Stimulated activated CD8-positive, alpha-beta memory T cell treated with anti-CD3 and anti-CD28 coated beads, Interleukin-2, amount 100 ng/mL, for 48 hours (primary cell): ENCODE results near the gene HLA-DRA.
"Not testable (repeated sequence)": the region's sequence is repeated elsewhere in the genome, so short reads cannot be mapped to it uniquely, and the experiment has no call there.

Source experiments
- DNase-seq, 2 donors: peaks; one replicate each; pipeline ENCODE4 v3.0.0-alpha.2; 2020; ENCODE audit warnings: low read depth in 2 of 2

Gene HLA-DRA

GRCh38 chr6:32431142-32431541, 8.5 kb upstream of the HLA-DRA start:
- no peak for DNase-seq

DNA sequence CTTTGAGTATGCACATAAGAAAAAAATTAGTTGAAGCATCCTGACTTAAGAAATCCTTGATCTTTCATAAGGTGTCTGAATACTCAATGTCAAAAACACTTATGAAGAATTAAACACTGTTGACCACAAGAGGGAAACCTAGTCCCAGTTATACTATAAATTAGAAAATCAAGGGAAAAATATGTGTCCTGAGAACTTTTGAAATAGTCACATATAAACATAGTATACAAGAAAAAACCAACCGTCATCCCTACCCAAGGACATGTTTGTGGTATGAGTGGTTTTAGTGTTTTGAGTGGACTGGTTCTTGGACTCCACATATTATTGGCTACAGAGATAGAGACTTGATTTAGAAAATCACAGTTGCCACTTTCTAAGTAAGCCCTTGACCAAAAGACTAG, 7.6 kb upstream of the HLA-DRA start:
- no peak for DNase-seq

DNA sequence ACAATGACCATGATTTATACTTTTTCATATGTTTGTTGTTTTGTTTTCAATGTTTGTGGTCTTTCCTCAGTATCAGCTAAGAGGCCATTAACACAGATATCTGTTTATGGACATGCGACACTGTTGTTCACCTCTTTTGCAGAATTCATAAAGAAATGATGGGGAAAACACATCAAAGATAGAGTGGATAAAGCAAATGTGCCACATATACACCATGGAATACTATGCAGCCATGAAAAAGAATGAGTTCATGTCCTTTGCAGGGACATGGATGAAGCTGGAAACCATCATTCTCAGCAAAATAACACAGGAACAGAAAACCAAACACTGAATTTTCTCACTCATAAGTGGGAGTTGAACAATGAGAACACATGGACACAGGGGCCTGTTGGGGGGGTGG, 5.7 kb upstream of the HLA-DRA start:
- not testable (repeated sequence) for DNase-seq

DNA sequence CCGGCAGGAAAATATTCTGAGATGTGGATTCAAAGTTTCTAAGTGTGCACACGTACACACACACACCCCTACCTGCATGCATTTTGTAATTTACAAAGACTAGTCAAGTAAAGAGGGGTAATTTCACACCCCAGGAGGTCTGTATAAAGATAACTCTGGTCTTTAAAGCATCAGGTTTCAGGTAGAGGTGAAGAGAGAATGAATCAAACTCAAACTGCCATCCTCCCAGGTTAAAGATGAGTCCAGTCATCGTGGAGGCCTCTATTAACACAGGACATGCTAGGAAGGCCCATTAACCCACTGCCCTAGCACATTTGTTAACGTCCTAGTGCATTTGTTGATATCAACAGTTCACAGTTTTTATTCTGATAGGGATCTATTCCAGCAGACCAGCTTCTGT, 3.5 kb upstream of the HLA-DRA start:
- DNase-seq: no peak

DNA sequence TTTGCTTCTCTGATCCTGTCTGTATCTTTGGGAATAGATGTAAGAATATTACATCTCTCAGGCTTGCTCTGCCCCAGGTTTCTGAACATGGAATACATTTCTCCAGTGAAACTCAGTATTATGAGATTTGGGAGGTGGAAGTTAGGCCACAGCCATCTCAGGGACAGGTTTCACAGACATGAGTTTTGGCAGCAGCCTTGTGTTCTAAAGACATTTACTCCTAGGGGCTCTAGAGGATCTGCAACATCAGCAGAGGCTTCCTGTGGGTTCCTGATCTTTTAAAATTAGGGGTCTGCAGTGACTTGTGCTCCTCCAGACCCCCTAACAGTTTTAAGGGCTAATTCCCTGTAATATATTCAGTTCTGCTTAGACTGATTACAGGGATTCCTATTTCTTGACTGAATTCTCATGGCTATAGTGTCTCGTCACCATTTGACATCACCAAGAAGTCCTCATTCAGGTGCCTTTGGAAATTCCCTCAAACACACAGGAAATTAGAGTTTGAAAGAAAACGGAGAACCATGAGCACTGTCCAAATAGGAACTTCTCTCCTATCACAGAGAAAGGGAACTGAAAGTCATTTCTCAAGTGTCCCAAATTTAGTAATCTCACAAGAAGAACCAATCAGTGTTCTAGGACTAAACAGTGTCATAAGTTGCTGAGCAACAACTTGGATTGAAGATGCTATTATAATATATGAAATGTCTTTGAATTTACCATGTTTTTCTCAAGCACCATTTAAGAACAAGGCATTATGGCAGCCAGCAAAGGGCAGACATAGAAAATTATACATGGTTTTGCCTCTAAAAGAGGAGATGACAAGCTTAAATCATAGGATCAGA, 2.5 kb upstream of the HLA-DRA start:
- no peak for DNase-seq

DNA sequence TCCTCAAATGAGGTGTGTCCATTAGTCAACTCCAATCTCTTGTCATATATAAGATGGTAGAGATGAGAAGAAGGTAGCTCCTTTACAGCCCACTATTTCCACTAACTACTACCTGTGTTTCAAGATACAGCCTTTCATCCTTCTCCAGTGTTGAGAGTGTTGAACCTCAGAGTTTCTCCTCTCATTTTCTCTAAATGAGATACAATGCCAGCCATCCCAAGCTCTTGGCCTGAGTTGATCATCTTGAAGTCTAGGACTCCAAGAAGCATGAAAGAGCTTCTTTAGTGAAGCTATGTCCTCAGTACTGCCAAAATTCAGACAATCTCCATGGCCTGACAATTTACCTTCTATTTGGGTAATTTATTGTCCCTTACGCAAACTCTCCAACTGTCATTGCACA, 548 bp upstream of the HLA-DRA start:
- DNase-seq: no peak

DNA sequence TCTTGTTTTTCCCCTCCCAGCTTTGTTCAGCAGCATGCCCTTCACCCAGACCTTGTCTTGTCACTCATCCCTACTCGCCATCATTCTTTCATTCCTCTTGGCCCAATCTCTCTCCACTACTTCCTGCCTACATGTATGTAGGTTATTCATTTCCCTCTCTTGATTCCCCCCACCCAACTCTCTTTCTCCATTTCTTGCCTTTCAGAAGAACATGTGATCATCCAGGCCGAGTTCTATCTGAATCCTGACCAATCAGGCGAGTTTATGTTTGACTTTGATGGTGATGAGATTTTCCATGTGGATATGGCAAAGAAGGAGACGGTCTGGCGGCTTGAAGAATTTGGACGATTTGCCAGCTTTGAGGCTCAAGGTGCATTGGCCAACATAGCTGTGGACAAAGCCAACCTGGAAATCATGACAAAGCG, 2.6 kb downstream of the HLA-DRA start:
- DNase-seq: no peak

DNA sequence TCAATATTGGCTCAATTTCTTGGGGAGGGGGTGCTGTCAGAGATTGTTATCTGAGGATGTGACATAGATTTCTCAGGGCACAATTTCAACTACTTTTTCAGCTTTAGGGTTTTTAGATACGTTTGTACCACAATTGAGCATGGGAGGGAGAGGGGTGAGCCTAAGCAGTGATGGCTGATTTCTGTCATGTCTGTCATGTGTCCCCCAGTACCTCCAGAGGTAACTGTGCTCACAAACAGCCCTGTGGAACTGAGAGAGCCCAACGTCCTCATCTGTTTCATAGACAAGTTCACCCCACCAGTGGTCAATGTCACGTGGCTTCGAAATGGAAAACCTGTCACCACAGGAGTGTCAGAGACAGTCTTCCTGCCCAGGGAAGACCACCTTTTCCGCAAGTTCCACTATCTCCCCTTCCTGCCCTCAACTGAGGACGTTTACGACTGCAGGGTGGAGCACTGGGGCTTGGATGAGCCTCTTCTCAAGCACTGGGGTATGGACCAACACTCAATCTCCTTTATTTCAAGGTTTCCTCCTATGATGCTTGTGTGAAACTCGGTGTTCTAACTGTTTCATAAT, 3.4 kb downstream of the HLA-DRA start:
- no peak for DNase-seq

GRCh38 chr6:32444433-32444832, 4.7 kb downstream of the HLA-DRA start:
- no peak for DNase-seq

DNA sequence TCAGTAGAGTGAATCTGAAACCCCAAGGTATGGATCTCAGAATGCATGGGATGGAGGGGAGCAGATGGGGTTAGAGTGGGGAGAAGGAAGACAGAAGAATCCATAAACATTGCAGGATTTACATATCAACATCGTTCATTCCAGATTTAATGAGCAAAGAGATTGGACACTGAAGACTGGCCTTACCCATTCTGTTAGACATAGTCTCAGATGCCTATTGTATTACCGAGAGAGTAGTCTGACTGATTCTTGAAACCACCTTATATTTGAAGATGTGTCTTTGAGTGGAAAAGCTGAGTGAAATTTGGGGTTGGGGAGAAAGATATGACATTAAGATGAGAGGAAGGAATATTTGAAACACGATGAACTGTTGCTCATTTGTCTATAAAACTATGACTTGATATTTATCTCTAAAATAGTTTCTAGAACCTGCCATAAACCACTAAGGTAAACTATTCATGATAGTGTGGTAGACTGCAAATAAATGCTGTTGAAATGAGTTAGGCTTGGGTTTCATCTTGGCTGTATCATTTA, 5.7 kb downstream of the HLA-DRA start:
- no peak for DNase-seq

DNA sequence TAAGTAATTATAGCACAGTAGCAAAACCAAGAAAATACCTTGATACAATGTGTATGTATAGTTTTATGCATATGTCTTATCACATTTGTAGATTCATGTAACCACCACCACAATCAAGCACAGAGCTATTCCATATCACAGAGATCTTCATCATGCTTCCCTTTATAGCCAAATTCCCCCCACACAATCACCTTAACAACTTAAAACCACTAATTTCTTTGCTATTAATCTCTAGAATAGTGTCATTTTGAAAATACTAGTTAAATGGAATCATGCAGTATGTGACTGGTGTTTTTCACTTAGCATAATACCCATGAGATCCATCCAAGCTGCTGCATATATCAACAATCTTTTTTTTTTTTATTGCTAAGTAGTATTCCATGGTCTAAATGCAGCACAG, 8.2 kb downstream of the HLA-DRA start:
- no peak for DNase-seq

DNA sequence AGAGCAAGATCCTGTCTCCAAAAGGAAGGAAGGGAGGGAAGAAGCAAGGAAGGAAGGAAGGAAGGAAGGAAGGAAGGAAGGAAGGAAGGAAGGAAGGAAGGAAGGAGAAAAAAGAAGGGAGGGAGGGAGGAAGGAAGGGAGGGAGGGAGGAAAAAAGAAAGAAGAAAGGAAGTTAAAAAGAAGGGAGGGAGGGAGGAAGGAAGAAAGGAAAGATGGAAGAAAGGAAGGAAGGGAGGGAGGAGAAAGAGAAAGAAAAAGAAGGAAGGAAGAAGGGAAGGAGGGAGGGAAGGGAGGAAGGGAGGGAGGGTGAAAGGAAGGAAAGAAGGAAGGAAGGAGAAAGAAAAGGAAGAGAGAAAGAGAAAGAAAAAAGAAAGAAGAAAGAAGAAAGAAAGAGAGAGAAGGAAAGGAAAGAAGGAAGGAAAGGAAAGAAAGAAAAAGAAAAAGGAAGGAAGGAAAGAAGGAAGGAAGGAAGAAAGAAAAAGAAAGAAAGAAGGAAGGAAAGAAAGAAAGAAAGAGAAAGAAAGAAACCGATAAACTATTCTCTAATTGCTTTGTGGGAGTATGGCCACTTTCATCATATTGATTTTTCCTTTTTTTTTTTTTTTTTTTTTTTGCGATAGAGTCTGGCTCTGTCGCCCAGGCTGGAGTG, 9.5 kb downstream of the HLA-DRA start:
- no peak for DNase-seq

GRCh38 chr6:32457054-32457453, 17.4 kb downstream of the HLA-DRA start:
- DNase-seq: no peak

GRCh38 chr6:32459781-32460424, 20.2 kb downstream of the HLA-DRA start:
- DNase-seq: no peak

GRCh38 chr6:32460528-32460927, 20.8 kb downstream of the HLA-DRA start:
- DNase-seq: no peak

- DNase-seq: no peak
These were observed 21.8 kb downstream of the HLA-DRA start for GRCh38 chr6:32461493-32461892.

- DNase-seq: peak in 1 of 2 donors; percentile 48
These were observed 22.9 kb downstream of the HLA-DRA start for GRCh38 chr6:32462609-32463008.

DNA sequence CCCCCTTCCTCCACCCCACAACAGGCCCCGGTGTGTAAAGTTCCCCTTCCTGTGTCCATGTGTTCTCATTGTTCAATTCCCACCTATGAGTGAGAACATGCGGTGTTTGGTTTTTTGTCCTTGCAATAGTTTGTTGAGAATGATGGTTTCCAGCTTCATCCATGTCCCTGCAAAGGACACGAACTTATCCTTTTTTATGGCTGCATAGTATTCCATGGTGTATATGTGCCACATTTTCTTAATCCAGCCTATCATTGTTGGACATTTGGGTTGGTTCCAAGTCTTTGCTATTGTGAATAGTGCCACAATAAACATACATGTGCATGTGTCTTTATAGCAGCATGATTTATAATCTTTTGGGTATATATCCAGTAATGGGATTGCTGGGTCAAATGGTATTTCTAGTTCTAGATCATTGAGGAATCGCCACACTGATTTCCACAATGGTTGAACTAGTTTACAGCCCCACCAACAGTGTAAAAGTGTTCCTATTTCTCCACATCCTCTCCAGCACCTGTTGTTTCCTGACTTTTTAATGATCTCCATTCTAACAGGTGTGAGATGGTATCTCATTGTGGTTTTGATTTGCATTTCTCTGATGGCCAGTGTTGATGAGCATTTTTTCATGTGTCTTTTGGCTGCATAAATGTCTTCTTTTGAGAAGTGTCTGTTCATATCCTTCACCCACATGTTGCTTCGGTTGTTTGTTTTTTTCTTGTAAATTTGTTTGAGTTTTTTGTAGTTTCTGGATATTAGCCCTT, 28.2 kb downstream of the HLA-DRA start:
- DNase-seq: not testable (repeated sequence)

GRCh38 chr6:32472781-32473375, 33.2 kb downstream of the HLA-DRA start:
- DNase-seq: no peak

GRCh38 chr6:32473376-32474348, 34.0 kb downstream of the HLA-DRA start:
- DNase-seq: not testable (repeated sequence)
